HG02623 (cell line): Measurements from ENCODE around the gene MYO19.
"Not testable (repeated sequence)": the region's sequence is repeated elsewhere in the genome, so short reads cannot be mapped to it uniquely, and the experiment has no call there.

Source experiments
- ATAC-seq: cut with Tn5 transposase; IDR thresholded peaks from one replicate; pipeline ENCODE4 v1.9.1; 2021; ENCODE audit warnings: moderate library complexity; ENCODE audit not compliant: unreplicated experiment

Gene MYO19

DNA sequence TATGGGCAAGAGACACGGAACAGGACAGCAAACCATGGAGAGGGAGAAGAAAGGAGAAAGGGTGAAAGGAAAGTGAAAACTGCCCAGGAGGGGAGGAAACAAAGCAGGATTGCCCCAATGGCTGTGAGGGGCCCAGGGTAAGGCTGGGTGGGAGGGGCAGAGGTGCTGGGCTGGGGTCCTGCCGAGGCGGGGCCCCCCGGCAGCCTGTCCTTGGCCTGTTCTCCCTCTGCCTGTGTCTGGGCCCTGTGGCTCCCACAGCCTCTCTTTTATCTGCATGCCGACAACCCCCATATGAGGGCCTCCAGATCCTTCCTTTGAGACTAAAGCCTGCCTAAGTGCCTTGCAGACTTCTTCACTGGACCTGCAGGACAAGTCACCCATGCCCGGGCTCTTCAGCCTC is 32.7 kb downstream of the MYO19 start:
- no peak for ATAC-seq

GRCh38 chr17:36501351-36501750 is 33.3 kb downstream of the MYO19 start:
- ATAC-seq: no peak

- no peak for ATAC-seq
Measured at GRCh38 chr17:36500745-36501225, 33.9 kb downstream of the MYO19 start.

DNA sequence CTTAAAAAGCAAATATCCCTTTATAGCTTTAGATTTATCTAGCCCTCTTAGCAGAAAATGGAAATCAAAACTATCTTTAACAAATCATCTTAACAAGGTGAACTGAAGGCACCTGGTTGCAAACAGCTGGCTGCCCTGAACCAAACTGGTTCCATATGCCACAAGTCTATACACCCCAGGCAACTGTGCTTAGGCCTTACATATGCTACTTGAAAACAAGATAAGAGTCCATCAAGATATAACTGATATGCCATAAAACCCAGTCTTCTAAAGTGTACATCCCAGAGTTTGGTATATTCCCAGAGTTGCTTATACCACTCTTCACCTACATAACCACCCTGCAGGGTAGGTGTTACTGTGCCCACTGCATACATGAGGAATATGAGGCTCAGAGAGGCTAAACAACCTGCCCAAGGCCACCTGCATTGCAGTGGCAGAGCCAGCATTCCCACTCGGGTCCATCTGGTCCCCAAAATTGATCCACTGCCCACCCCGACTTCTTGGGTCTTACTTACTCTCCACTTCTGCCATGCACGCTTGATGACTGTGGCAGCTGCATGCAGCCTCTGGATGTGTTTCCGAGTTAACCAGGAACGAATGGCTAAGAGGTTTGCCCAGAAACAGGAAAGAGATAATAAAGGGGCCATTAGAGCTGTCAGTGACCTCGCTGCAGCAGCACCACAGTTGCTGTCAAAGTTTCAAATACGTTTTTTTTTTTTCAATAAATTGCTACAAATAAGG is 35.9 kb downstream of the MYO19 start:
- no peak for ATAC-seq

GRCh38 chr17:36498155-36498554 is 36.5 kb downstream of the MYO19 start:
- ATAC-seq: no peak

GRCh38 chr17:36496018-36496789 is 38.5 kb downstream of the MYO19 start:
- no peak for ATAC-seq

GRCh38 chr17:36495076-36495578 is 39.5 kb downstream of the MYO19 start:
- ATAC-seq: no peak

DNA sequence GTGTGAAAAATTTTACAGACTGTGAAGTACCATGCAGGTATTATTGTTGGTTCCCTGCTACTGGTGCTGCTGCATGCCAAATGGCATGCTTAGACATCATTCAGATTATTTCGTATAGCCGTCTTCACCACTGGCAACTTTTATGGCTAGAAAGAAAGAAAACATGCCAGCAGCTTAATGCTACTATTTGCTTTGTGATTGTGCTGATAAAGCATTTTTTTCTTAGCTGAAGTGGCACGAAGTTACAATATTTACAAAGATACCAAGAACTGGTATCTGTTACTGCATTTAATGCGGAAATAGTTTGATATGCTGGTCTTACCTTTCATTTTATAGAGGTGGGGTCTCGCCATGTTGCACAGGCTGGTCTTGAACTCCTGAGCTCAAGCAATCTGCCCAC is 40.0 kb downstream of the MYO19 start:
- ATAC-seq: no peak

DNA sequence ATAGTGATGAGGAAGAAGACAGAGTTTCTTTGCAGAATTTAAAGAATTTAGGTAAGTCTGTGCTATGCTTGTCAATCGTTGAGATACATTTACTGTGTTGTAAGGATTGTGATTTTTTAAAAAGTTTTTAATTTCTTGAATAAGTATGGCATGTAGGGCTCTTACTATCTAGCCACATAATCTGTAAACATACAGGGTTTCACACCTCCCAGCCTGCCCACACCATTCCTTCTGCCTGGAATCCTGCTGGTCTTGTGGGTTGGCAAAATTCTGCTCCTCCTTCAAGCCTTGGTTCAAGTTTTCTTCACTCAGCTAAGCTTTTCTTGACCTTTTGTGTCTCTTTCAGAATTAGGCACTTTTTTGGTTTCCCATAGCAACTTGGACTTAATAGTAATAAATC is 40.7 kb downstream of the MYO19 start:
- ATAC-seq: no peak

DNA sequence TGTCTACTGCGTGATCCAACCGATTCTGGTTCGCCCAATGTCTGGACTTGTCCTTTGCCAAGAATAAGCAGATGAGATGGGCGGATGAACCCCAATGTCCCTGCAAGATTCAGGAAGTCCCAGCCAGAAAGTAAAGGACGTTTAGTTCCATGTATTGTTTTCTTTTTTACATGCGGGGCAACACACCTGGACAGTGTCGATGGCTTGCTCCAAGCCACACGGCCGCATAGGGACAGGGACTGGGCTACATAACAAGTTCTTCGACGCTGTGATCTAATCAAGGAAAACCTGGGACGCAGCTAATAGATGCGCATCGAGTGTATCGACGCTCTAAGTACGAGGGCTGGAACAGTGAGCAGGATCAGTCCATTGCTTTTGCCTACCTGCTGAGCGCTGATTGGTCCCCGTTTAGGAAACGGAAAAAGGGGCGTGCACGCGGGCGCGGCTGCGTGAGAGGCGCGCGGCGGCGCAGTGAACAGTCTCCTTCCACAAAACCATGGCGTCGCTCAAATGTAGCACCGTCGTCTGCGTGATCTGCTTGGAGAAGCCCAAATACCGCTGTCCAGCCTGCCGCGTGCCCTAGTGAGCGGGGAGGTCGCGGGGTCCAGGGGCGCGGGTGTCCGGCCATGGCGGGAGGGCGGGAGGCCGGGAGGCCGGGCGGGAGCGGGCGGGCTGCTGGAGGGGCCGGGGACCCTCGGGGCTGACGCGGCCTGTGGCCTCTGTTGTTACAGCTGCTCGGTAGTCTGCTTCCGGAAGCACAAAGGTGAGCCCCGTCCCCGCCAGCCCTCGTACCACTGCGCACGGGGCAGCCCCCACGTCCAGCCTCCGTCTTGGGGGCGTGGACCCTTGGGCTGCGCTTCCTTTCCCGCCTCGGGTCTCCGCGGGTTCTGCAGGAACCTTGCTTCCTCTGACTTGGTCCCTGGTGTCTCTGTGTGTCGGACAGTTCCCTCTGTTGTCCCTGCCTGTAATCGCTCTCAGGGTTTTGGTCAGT is 48.2 kb downstream of the MYO19 start, which contains the start of gene ZNHIT3:
Gene ZNHIT3 (plus strand): TSS at position 478 of the 991 bp plus-strand sequence. CDS start 19 bp downstream, at position 497.
- ATAC-seq: peak; percentile 92

GRCh38 chr17:36485805-36486203 is 48.9 kb downstream of the MYO19 start:
- ATAC-seq: no peak

DNA sequence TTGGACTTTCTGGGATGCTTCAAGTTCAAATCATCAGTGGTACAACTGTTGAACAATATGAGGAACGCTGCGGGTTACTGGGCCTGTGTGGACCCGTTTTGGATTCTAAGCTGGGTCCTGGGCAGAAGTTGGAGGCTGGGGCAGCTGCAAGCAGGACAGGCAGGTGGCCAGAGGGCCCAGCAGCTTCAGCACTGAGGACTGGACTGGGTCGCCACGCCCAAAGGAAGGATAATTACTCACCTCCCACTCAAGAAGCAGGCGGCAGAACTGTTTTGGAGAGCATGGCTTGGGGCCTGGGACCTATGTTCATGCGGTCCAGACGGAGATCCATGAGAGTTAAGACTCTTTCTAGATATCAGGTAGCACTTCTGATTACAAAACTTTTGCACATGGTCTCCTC is 49.6 kb downstream of the MYO19 start:
- no peak for ATAC-seq

- ATAC-seq: not testable (repeated sequence)
Measured at GRCh38 chr17:36484021-36484420, 50.6 kb downstream of the MYO19 start.

- no peak for ATAC-seq
Measured at GRCh38 chr17:36482611-36483504, 51.8 kb downstream of the MYO19 start.

- no peak for ATAC-seq
Measured at GRCh38 chr17:36481829-36482228, 52.8 kb downstream of the MYO19 start.

GRCh38 chr17:36475346-36475970 is 59.2 kb downstream of the MYO19 start:
- ATAC-seq: no peak

DNA sequence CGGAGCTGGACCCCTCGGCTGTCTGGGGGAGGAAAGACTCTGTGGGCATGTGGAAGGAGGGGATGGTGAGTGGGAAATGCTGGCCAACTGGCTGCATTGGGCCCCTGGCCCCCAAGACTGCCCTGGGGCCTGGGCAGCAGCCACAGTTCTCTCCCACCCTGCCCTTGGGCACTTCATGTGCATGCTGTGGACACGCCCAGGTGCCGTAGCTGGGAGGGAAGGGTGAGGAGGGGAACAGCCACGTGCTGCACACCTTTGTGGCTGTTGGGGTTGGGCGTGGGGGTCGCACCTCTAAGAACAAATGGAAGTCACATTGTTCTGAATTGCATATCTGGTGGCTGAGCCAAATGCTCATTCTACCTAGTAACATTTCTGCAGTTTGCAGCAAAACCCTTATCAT is 60.1 kb downstream of the MYO19 start:
- no peak for ATAC-seq

DNA sequence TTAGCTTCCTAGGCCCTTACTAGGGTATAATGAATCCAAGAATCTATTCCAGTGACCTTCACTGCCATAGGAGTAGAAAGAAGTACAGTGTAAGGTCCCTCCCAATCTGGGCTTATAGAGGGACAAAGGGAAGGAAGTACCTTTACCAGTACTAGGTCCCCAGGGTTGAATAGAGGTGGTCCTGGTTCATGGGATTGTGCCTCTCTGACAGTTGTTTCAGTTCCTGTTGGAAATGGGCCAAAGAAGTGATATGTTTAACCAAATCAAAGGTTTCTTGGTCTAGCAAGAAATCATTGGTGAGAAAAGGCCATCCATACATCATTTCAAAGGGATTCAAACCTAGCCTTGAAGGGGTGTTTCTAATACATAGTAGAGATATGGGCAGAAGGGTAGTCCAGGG is 64.2 kb downstream of the MYO19 start:
- ATAC-seq: no peak

DNA sequence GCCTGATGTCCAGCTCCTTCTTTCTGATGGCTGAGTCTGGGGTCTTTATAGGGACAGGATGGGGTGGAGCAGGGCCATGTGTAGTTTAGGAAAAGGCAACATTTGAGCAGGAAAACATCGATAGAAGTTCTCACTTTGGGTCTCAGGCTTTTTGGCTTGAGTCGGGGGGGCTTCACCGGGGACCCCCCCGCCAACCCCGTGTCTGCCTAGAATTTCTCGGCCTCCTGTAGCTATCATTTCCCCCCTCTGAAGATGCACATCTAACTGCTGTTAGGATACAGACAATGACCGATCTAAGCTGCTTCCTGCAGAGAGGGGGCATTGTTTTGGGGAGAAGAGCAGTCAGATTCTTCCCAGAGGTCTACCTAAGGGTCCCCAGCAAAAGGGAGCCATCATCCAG is 64.9 kb downstream of the MYO19 start:
- ATAC-seq: no peak
